ENCODE data around the gene MGAT5B. TPM values are rescaled to one million over a fixed set of nuclear protein-coding genes. Genes with fewer than 3 reads are reported as not detected.

Gene MGAT5B
- total RNA-seq, 2 donors from 2014 or later: 0.14 to 4.1 TPM

- WGBS: 60% methylated on average over 9 of the region's 9 CpGs
- intact Hi-C loops (cut with DNase I): no loop called here
- no peaks in the 10 kb centered on the region for H3K27me3 ChIP-seq (replicated peaks; ENCODE audit: insufficient read depth)
- no peak for TF ChIP-seq CTCF (IDR thresholded peaks at IDR 0.05)
- TF ChIP-seq POLR2AphosphoS5 (IDR thresholded peaks at IDR 0.05): no peak
- no peak for TF ChIP-seq POLR2A (IDR thresholded peaks at IDR 0.05)
- DNase-seq (ENCODE audit: low spot score): no peak
- H3K4me1 ChIP-seq (replicated peaks): no peaks in the 10 kb centered on the region
- H3K36me3 ChIP-seq: no peaks in the 10 kb centered on the region
- no peak overlapping the region for H3K27ac ChIP-seq
- H3K9me3 ChIP-seq: no peaks in the 10 kb centered on the region
- no peak overlapping the region for H3K4me3 ChIP-seq
Observed at GRCh38 chr17:76943781-76944213, 75.6 kb downstream of the MGAT5B start.

DNA sequence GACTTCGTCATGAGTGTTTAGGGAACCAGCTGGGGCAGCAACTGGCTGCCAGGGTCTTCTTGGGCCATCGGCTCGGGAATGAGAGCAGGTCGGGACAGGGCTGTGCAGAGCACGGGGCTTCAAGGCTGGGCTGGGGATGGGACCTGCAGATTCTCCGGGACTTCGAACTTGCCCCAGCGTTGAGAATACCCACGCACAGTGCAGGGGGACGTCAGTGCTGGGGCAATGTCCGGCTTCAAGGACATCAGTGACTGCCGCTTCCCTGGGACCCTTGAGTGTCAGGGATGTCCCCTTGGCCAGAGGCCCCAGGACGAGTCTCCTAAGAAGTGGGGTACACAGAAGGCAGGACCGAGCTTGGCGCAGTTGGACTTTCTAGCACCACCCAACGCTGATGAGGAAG, 76.3 kb downstream of the MGAT5B start:
- Histone ChIP-seq H3K36me3 (no peaks in the 10 kb centered on the region), H3K4me3 (no peak overlapping the region), H3K27ac (no peak overlapping the region), H3K9me3 (no peaks in the 10 kb centered on the region), H3K27me3 (replicated peaks; ENCODE audit: insufficient read depth) (no peaks in the 10 kb centered on the region), H3K4me1 (replicated peaks) (no peaks in the 10 kb centered on the region)
- no peak for TF ChIP-seq CTCF (IDR thresholded peaks at IDR 0.05)
- no peak for TF ChIP-seq POLR2A (IDR thresholded peaks at IDR 0.05)
- no peak for TF ChIP-seq POLR2AphosphoS5 (IDR thresholded peaks at IDR 0.05)
- no peak for DNase-seq (ENCODE audit: low spot score)
- 89% methylated on average over 16 of the region's 16 CpGs for WGBS
- intact Hi-C loops (cut with DNase I): no loop called here

DNA sequence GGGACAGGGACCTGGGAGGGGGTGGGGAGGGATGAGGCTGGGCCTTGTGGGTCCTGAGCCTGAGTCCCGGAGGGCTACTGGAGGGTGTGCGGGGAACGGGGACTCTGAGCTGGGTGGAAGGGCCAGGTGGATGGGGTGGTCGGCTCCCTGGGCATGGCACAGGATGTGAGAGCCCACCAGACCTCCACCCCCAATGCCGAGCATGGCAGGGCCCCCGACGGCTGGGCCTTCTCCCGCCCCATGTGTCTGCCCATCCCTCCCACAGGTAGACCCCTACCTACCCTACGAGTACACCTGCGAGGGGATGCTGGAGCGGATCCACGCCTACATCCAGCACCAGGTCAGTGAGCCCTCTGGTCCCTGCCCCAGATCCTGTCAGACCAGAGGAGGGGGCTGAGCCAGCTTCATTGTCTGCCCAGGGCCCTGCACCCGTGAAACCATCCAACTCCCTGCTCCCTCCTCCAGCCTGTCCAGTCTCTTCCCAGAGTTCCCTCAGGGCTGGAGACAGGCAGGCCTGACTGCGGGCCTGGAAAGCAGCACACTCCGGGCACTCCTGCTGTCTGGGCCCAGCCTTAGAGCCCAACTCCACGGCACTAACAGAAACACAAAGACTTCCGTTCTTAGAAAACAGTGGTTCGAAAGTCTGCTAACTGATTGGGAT, 78.0 kb downstream of the MGAT5B start:
- no peaks in the 10 kb centered on the region for H3K36me3 ChIP-seq
- H3K27me3 ChIP-seq (replicated peaks; ENCODE audit: insufficient read depth): no peaks in the 10 kb centered on the region
- intact Hi-C loops (cut with DNase I): no loop called here
- no peaks in the 10 kb centered on the region for H3K9me3 ChIP-seq
- 77% methylated on average over 16 of the region's 18 CpGs for WGBS
- no peak for DNase-seq (ENCODE audit: low spot score)
- no peak overlapping the region for H3K4me3 ChIP-seq
- no peak for TF ChIP-seq POLR2AphosphoS5 (IDR thresholded peaks at IDR 0.05)
- no peak for TF ChIP-seq POLR2A (IDR thresholded peaks at IDR 0.05)
- no peak for TF ChIP-seq CTCF (IDR thresholded peaks at IDR 0.05)
- no peak overlapping the region for H3K27ac ChIP-seq
- H3K4me1 ChIP-seq (replicated peaks): no peaks in the 10 kb centered on the region

DNA sequence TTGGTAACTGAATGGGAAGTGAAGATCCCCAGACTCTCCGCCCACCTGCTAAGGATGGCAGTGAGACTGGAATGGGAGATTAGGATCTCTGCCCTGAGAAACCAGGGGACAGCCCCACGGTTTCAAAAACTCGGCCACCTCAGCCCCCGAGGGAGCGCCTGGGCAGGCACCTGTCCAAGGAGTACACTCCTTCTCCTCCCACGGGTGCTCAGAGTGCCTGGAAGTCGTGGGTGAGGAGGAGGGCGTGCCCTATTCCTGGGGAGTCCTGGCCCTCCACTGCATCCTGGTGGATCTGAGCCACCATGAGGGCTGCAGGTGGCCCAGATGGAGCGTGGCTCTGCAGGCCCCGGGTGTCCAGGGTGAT, 78.5 kb downstream of the MGAT5B start:
- no peak overlapping the region for H3K4me3 ChIP-seq
- no peak overlapping the region for H3K27ac ChIP-seq
- H3K27me3 ChIP-seq (replicated peaks; ENCODE audit: insufficient read depth): no peaks in the 10 kb centered on the region
- no peak for TF ChIP-seq POLR2AphosphoS5 (IDR thresholded peaks at IDR 0.05)
- no peak for TF ChIP-seq POLR2A (IDR thresholded peaks at IDR 0.05)
- no peak for TF ChIP-seq CTCF (IDR thresholded peaks at IDR 0.05)
- no peaks in the 10 kb centered on the region for H3K9me3 ChIP-seq
- intact Hi-C loops (cut with DNase I): no loop called here
- WGBS: 76% methylated on average over 10 of the region's 10 CpGs
- DNase-seq (ENCODE audit: low spot score): no peak
- H3K36me3 ChIP-seq: no peaks in the 10 kb centered on the region
- H3K4me1 ChIP-seq (replicated peaks): no peaks in the 10 kb centered on the region

DNA sequence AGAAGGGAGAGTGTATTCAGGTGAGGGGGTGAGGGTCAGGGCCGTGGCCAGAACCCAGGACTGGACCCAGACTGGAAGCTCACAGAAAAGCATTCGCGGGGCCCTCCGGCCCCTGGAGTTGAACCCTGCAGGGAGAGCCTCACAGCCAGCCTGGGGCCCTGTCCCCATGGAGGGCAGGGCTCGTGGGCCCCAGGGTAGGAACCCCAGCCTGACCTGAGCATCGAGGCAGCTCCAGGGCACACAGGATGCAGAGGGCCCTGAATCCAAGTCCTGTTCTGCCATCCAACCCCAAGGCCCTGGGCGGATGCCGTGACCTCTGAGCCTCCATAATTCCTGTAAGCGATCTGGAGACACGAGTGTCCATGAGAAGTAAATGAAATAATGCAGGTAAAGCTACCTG, 79.1 kb downstream of the MGAT5B start:
- Histone ChIP-seq H3K9me3 (no peaks in the 10 kb centered on the region), H3K27ac (no peak overlapping the region), H3K27me3 (replicated peaks; ENCODE audit: insufficient read depth) (no peaks in the 10 kb centered on the region), H3K4me3 (no peak overlapping the region), H3K4me1 (replicated peaks) (no peaks in the 10 kb centered on the region), H3K36me3 (no peaks in the 10 kb centered on the region)
- intact Hi-C loops (cut with DNase I): no loop called here
- no peak for DNase-seq (ENCODE audit: low spot score)
- no peak for TF ChIP-seq POLR2A (IDR thresholded peaks at IDR 0.05)
- 94% methylated on average over 10 of the region's 10 CpGs for WGBS

All from prostate gland (tissue), 2 donors.